Activated naive CD8-positive, alpha-beta T cell treated with anti-CD3 and anti-CD28 coated beads, Interleukin-2, amount 50 U/mL, for 16 hours (primary cell): Measurements from ENCODE around the gene P3H2.

ENCODE experiments used
- DNase-seq: peaks from one replicate; pipeline ENCODE4 v3.0.0-alpha.2; 2020; ENCODE audit warnings: low read depth, low spot score

Gene P3H2

GRCh38 chr3:190017521-190018288 lies 103.0 kb downstream of the P3H2 start:
- no peak for DNase-seq

- DNase-seq: no peak
Observed at GRCh38 chr3:190016966-190017365, 103.7 kb downstream of the P3H2 start.

GRCh38 chr3:190014940-190015339 lies 105.8 kb downstream of the P3H2 start:
- no peak for DNase-seq

GRCh38 chr3:190013943-190014924 lies 106.5 kb downstream of the P3H2 start:
- DNase-seq: no peak

GRCh38 chr3:190012784-190013183 lies 107.9 kb downstream of the P3H2 start:
- no peak for DNase-seq

GRCh38 chr3:190012314-190012782 lies 108.3 kb downstream of the P3H2 start:
- DNase-seq: no peak

- DNase-seq: no peak
Observed at GRCh38 chr3:190010486-190010885, 110.2 kb downstream of the P3H2 start.

- DNase-seq: no peak
Observed at GRCh38 chr3:190009614-190010013, 111.1 kb downstream of the P3H2 start.

GRCh38 chr3:190008432-190008831 lies 112.3 kb downstream of the P3H2 start:
- DNase-seq: no peak

GRCh38 chr3:190005343-190006113 lies 115.2 kb downstream of the P3H2 start:
- no peak for DNase-seq

- DNase-seq: no peak
Observed at GRCh38 chr3:190004656-190005055, 116.0 kb downstream of the P3H2 start.

- no peak for DNase-seq
Observed at GRCh38 chr3:190003681-190004123, 117.0 kb downstream of the P3H2 start.

- DNase-seq: no peak
Observed at GRCh38 chr3:190003068-190003467, 117.6 kb downstream of the P3H2 start.

- no peak for DNase-seq
Observed at GRCh38 chr3:190001426-190001825, 119.3 kb downstream of the P3H2 start.

GRCh38 chr3:190000861-190001196 lies 119.9 kb downstream of the P3H2 start:
- no peak for DNase-seq

- DNase-seq: no peak
Observed at GRCh38 chr3:190000187-190000860, 120.4 kb downstream of the P3H2 start.

GRCh38 chr3:189999718-190000117 lies 121.0 kb downstream of the P3H2 start:
- DNase-seq: no peak

GRCh38 chr3:189995129-189995528 lies 125.6 kb downstream of the P3H2 start:
- no peak for DNase-seq

- no peak for DNase-seq
Observed at GRCh38 chr3:189990826-189991225, 129.9 kb downstream of the P3H2 start.

- DNase-seq: no peak
Observed at GRCh38 chr3:189988854-189989253, 131.8 kb downstream of the P3H2 start.

GRCh38 chr3:189988322-189988721 lies 132.4 kb downstream of the P3H2 start:
- DNase-seq: no peak
